GM23338 (cell line): ENCODE results near the gene ANKRD27. TPM values are rescaled to one million over a fixed set of nuclear protein-coding genes. Genes with fewer than 3 reads are reported as not detected.

Source experiments
- ATAC-seq: fragments of 200-7000 bp; cut with Tn5 transposase; 3 replicates; pipeline ENCODE4 v1.9.1; 2020
- DNase-seq: peaks from one replicate; pipeline ENCODE4 v3.0.0-alpha.2; 2015; ENCODE audit warnings: low spot score
- H2AFZ ChIP-seq: fragments of 200-600 bp; sonication (generic); 2 replicates; pipeline ENCODE4 v1.8.0; 2016; ENCODE audit warnings: antibody characterized with exemption, mild to moderate bottlenecking, moderate library complexity
- H3F3A ChIP-seq: fragments of 200-600 bp; sonication (generic); replicated peaks from 2 replicates; pipeline ENCODE4 v1.8.0; 2017; ENCODE audit warnings: antibody characterized with exemption, mixed run types, low read depth
- H3K27ac ChIP-seq: fragments of 200-600 bp; sonication (generic); 2 replicates; pipeline ENCODE4 v1.6.1; 2016; ENCODE audit warnings: low read depth
- H3K27me3 ChIP-seq: fragments of 200-600 bp; sonication (generic); 2 replicates; pipeline ENCODE4 v1.8.0; 2016; ENCODE audit warnings: mild to moderate bottlenecking, mixed run types, moderate library complexity; ENCODE audit not compliant: insufficient read depth
- H3K36me3 ChIP-seq: fragments of 200-600 bp; sonication (generic); 2 replicates; pipeline ENCODE4 v1.8.0; 2016; ENCODE audit warnings: mild to moderate bottlenecking; ENCODE audit not compliant: insufficient read depth
- H3K4me1 ChIP-seq: fragments of 200-600 bp; sonication (generic); 2 replicates; pipeline ENCODE4 v1.8.0; 2016; ENCODE audit warnings: mild to moderate bottlenecking, moderate library complexity; ENCODE audit not compliant: insufficient read depth
- H3K4me2 ChIP-seq: fragments of 200-600 bp; sonication (generic); 2 replicates; pipeline ENCODE4 v1.7.1; 2017; ENCODE audit warnings: mixed run types
- H3K4me3 ChIP-seq: fragments of 200-600 bp; sonication (generic); 2 replicates; pipeline ENCODE4 v1.6.1; 2016; ENCODE audit warnings: mixed run types
- H3K79me2 ChIP-seq: fragments of 200-600 bp; sonication (generic); replicated peaks from 2 replicates; pipeline ENCODE4 v1.8.0; 2017; ENCODE audit warnings: mild to moderate bottlenecking; ENCODE audit not compliant: insufficient read depth
- H3K9me2 ChIP-seq: fragments of 200-600 bp; sonication (generic); 2 replicates; pipeline ENCODE4 v1.8.0; 2017; ENCODE audit not compliant: insufficient read depth
- H4K20me1 ChIP-seq: fragments of 200-600 bp; sonication (generic); replicated peaks from 2 replicates; pipeline ENCODE4 v1.8.0; 2017; ENCODE audit warnings: mild to moderate bottlenecking; ENCODE audit not compliant: insufficient read depth
- H3K27ac Mint-ChIP-seq: 2 replicates; pipeline ENCODE4 v1.8.0; 2020; ENCODE audit warnings: inconsistent platforms, mild to moderate bottlenecking, moderate library complexity, mixed read lengths
- H3K27me3 Mint-ChIP-seq: 3 replicates; pipeline ENCODE4 v1.8.0; 2022; ENCODE audit warnings: low read depth, mild to moderate bottlenecking, moderate library complexity, mixed read lengths, inconsistent platforms; ENCODE audit not compliant: insufficient read depth, poor library complexity
- H3K36me3 Mint-ChIP-seq: 3 replicates; pipeline ENCODE4 v1.8.0; 2021; ENCODE audit warnings: low read depth, mild to moderate bottlenecking, inconsistent platforms, moderate library complexity, mixed read lengths
- H3K4me1 Mint-ChIP-seq: 3 replicates; pipeline ENCODE4 v1.8.0; 2020; ENCODE audit warnings: mild to moderate bottlenecking, inconsistent platforms, mixed read lengths
- H3K4me3 Mint-ChIP-seq: 3 replicates; pipeline ENCODE4 v1.8.0; 2021; ENCODE audit warnings: moderate library complexity, mild to moderate bottlenecking, inconsistent platforms, mixed read lengths
- H3K9me3 Mint-ChIP-seq: 3 replicates; pipeline ENCODE4 v1.8.0; 2020; ENCODE audit warnings: moderate library complexity, mild to moderate bottlenecking, inconsistent platforms, mixed read lengths
- CREB1 ChIP-seq: fragments of 250-450 bp; sonication (Bioruptor Pico); IDR thresholded peaks from 2 replicates; pipeline ENCODE4 v1.5.0; 2020; ENCODE audit warnings: low read depth, mild to moderate bottlenecking, moderate library complexity
- CTCF ChIP-seq, 2 experiments: fragments of 200-600 bp in 1 of 2; sonication (generic) in 1 of 2; conservative IDR thresholded peaks; 2 replicates each; pipeline versions ENCODE4 v1.5.1 to v1.6.1; 2016 to 2017; ENCODE audit warnings: antibody characterized with exemption in 2 of 2, low read depth in 2 of 2, mild to moderate bottlenecking in 2 of 2, moderate library complexity in 1 of 2
- ETS1 ChIP-seq: IDR thresholded peaks from 2 replicates; pipeline ENCODE4 v1.6.1; 2016; ENCODE audit warnings: antibody characterized with exemption
- EZH2 ChIP-seq: fragments of 200-600 bp; sonication (generic); IDR thresholded peaks from one replicate; pipeline ENCODE4 v1.8.0; 2017; ENCODE audit warnings: antibody characterized with exemption, mild to moderate bottlenecking, low read depth; ENCODE audit not compliant: unreplicated experiment
- EZH2phosphoT487 ChIP-seq: fragments of 200-600 bp; sonication (generic); IDR thresholded peaks from one replicate; pipeline ENCODE4 v1.8.1; 2018; ENCODE audit warnings: antibody characterized with exemption; ENCODE audit not compliant: unreplicated experiment
- JUNB ChIP-seq: IDR thresholded peaks from one replicate; pipeline ENCODE4 v1.6.1; 2016; ENCODE audit warnings: antibody characterized with exemption; ENCODE audit not compliant: unreplicated experiment
- NANOG ChIP-seq: IDR thresholded peaks from 2 replicates; pipeline ENCODE4 v1.6.1; 2016; ENCODE audit warnings: antibody characterized with exemption, borderline replicate concordance
- POLR2AphosphoS5 ChIP-seq: IDR thresholded peaks from 2 replicates; pipeline ENCODE4 v1.6.1; 2016; ENCODE audit warnings: antibody characterized with exemption, low read depth
- REST ChIP-seq: IDR thresholded peaks from one replicate; pipeline ENCODE4 v1.6.1; 2018; ENCODE audit warnings: antibody characterized with exemption; ENCODE audit not compliant: unreplicated experiment
- STAT1 ChIP-seq: IDR thresholded peaks from one replicate; pipeline ENCODE4 v1.6.1; 2016; ENCODE audit warnings: antibody characterized with exemption; ENCODE audit not compliant: unreplicated experiment
- ZNF114 ChIP-seq: fragments of 250-450 bp; sonication (Bioruptor Pico); IDR thresholded peaks from 2 replicates; pipeline ENCODE4 v1.5.0; 2020; ENCODE audit warnings: mild to moderate bottlenecking, moderate library complexity
- ZNF331 ChIP-seq: fragments of 250-450 bp; sonication (Bioruptor Pico); IDR thresholded peaks from 2 replicates; pipeline ENCODE4 v1.5.0; 2020; ENCODE audit warnings: low read depth, mild to moderate bottlenecking, moderate library complexity
- ZNF462 ChIP-seq: fragments of 250-450 bp; sonication (Bioruptor Pico); IDR thresholded peaks from 2 replicates; pipeline ENCODE4 v1.5.0; 2020; ENCODE audit warnings: mild to moderate bottlenecking, moderate library complexity
- polyA plus RNA-seq: library from polyadenylated mRNA; unstranded; fragments of >200 nt; fragmentation: Nextera tagmentation; extraction: Ambion mirVana; gene quantifications from 2 replicates; pipeline ENCODE4 v1.2.1, GENCODE V29; 2016
- total RNA-seq: library from RNA; depleted of rRNA; stranded (reverse); fragments of >200 nt; shearing (Covaris generic); gene quantifications from 2 replicates; pipeline ENCODE4 v1.2.3, GENCODE V29; 2014

ANKRD27 gene
- total and polyA plus RNA-seq, 2 experiments from 2014 or later: 16.7 to 48.7 TPM

- Histone ChIP-seq H3K27ac (no peak overlapping the region), H3K4me1 (peaks cover 6% of the 10 kb centered on the region), H3K4me3 (peak overlapping the region; percentile 58), H3K36me3 (peaks cover 8% of the 10 kb centered on the region; the same call in 1 of the 2 replicates), H3K27me3 (peaks cover 29% of the 10 kb centered on the region), H3F3A (0 out of 2 replicates have a peak, but pooled peaks cover 4% of the 10 kb centered on the region), H3K4me2 (peak overlapping the region; percentile 78), H3K9me2 (peaks cover 4% of the 10 kb centered on the region), H2AFZ (peak overlapping the region; percentile 76), H4K20me1 (no peaks in the 10 kb centered on the region), H3K79me2 (peaks cover 4% of the 10 kb centered on the region; the same call in 1 of the 2 replicates)
- H3K27me3 Mint-ChIP-seq: peaks cover 15% of the 10 kb centered on the region
- H3K4me3 Mint-ChIP-seq: peak overlapping the region; percentile 69
- peaks cover 8% of the 10 kb centered on the region; the same call in 2 of the 3 replicates for H3K9me3 Mint-ChIP-seq
- peaks cover 16% of the 10 kb centered on the region for H3K36me3 Mint-ChIP-seq
- H3K27ac Mint-ChIP-seq: no peak overlapping the region
- ATAC-seq: no peak
- TF ChIP-seq EZH2phosphoT487 (no peak), CREB1 (CRISPR knock-in tag) (no peak), EZH2 (no peak), POLR2AphosphoS5 (no peak), NANOG (no peak), ETS1 (no peak), JUNB (no peak), REST (no peak), ZNF114 (no peak), ZNF462 (CRISPR knock-in tag) (no peak), STAT1 (no peak), ZNF331 (CRISPR knock-in tag) (no peak), CTCF (conservative IDR thresholded peaks at IDR 0.05; ENCODE audit: low read depth in 2 of 2) (no peak)
- peaks cover 13% of the 10 kb centered on the region for H3K4me1 Mint-ChIP-seq
- DNase-seq: no peak
Measured at GRCh38 chr19:32692727-32693061, 17.7 kb upstream of the ANKRD27 start.
